ENCODE results near the gene TMEM89. TPM values are rescaled to one million over a fixed set of nuclear protein-coding genes. Genes with fewer than 3 reads are reported as not detected.

TMEM89 gene
- total and polyA plus RNA-seq, 2 donors (not counting 1 experiment from before 2014, with no cell fraction given), result not detected

- CTCF ChIA-PET, result interaction anchor here (0.6 to 1.5 kb wide), 7 partner anchors 20 to 234 kb away, joined by 3 to 4 read pairs (median 3); no protein-coding TSS in a partner anchor
Measured at GRCh38 chr3:48634661-48635221, 13.2 kb upstream of the TMEM89 start.

More at GRCh38 chr3:48634661-48635221, 13.2 kb upstream of the TMEM89 start:
- H3K4me3 Mint-ChIP-seq, result peak overlapping the region; percentile 89
- no peak overlapping the region for H3K27ac Mint-ChIP-seq
- no peak for TF ChIP-seq EZH2 (IDR thresholded peaks at IDR 0.05; ENCODE audit: borderline replicate concordance, insufficient read depth, low read depth, low read length, poor library complexity, severe bottlenecking)
- no peak for TF ChIP-seq CTCF (IDR thresholded peaks at IDR 0.05)
- Histone ChIP-seq H3K4me3 (ENCODE audit: control extremely low read depth in 1 of 5, extremely low read depth in 1 of 5, insufficient read depth in 1 of 5, low read depth in 2 of 5, low read length in 4 of 5) (peak overlapping the region; percentile 18 to 84 (median 77)), H3K9ac (ENCODE audit: low read length) (peak overlapping the region; percentile 80), H3K27ac (ENCODE audit: low read length in 2 of 2) (no peak overlapping the region), H3K4me1 (ENCODE audit: control insufficient read depth in 2 of 2, insufficient read depth in 2 of 2, low read length in 2 of 2) (peaks cover 11 to 17% of the 10 kb centered on the region in 2 donors), H3K79me2 (ENCODE audit: control insufficient read depth, insufficient read depth, low read length) (no peaks in the 10 kb centered on the region), H3K9me3 (ENCODE audit: control extremely low read depth in 1 of 3, control insufficient read depth in 2 of 3, insufficient read depth in 1 of 3, low read length in 2 of 3) (no peaks in the 10 kb centered on the region), H2AFZ (ENCODE audit: insufficient read depth, low read depth, low read length, poor library complexity, severe bottlenecking) (peak overlapping the region; percentile 95), H3K27me3 (replicated peaks in 1 of 4; ENCODE audit: control extremely low read depth in 1 of 4, control insufficient read depth in 3 of 4, insufficient read depth in 4 of 4, low read length in 3 of 4) (no peaks in the 10 kb centered on the region), H4K20me1 (ENCODE audit: control insufficient read depth, insufficient read depth, low read length, poor library complexity, severe bottlenecking) (no peaks in the 10 kb centered on the region), H3K36me3 (replicated peaks in 1 of 2; ENCODE audit: control extremely low read depth in 1 of 2, control insufficient read depth in 1 of 2, extremely low read depth in 1 of 2, insufficient read depth in 2 of 2, low read length in 1 of 2) (no peaks in the 10 kb centered on the region), H3K4me2 (replicated peaks; ENCODE audit: low read depth, low read length, poor library complexity, severe bottlenecking) (peak overlapping the region; percentile 98)
- no peaks in the 10 kb centered on the region for H3K9me3 Mint-ChIP-seq (ENCODE audit: insufficient read depth)
- POLR2A ChIA-PET, result interaction anchor here (0.6 to 1.2 kb wide), 3 partner anchors 21 to 460 kb away, joined by 3 to 9 read pairs (median 3); partner anchors contain the start of gene QRICH1
- H3K4me1 Mint-ChIP-seq, result peaks cover 13% of the 10 kb centered on the region
- H3K27me3 Mint-ChIP-seq, result no peaks in the 10 kb centered on the region
- WGBS (ENCODE audit: insufficient coverage), result 4% methylated on average over 30 of the region's 30 CpGs
- peak; percentile 56 for DNase-seq
- peak; percentile 16 for ATAC-seq (ENCODE audit: low read depth)
- intact Hi-C loops (cut with micrococcal nuclease), result loop anchor here (1.0 to 2.0 kb wide), 4 partner anchors 22 to 162 kb away; partner anchors contain the start of gene UQCRC1
